Measurements from ENCODE around the gene IMMP2L. TPM values are rescaled to one million over a fixed set of nuclear protein-coding genes. Genes with fewer than 3 reads are reported as not detected.

The IMMP2L gene
- total RNA-seq, 1 donor from 2014 or later: 19.0 TPM

DNA sequence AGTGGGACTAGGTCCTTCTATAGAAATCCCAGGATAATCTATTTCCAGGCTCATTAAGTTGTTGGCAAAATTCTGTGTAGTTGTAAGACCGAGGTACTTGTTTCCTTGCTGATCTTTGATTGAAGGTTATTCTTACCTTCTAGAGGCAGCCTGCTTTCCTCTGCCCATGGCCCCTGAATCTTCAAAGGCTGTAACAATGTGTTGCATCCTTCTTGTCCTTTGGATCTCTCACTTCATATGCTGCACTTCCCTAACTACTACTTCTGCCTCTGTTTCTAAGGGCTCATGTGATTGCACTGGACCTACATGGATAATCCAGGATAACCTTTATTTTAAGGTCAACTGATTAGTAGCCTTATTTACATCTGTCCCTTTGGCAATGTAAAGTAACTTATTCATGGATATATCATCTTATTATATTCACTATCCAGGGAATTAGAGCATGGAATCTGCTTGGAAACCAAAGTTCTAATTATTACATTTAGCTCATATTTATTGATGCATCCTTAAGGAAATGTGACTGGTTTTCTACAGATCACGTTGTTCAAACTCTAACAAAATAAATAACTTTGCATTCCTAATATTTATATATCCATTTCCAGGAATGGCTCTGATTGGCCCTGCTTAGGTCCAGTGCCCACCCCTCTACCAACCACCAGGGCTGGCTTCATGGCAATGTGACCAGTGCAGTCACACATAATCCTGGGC, 85.6 kb downstream of the IMMP2L start:
- FAIRE-seq: no peak
- Histone ChIP-seq H3K36me3 (ENCODE audit: control insufficient read depth, insufficient read depth, low read length) (no peaks in the 10 kb centered on the region), H3K4me3 (ENCODE audit: low read depth, low read length) (no peak overlapping the region), H3K27me3 (ENCODE audit: control insufficient read depth, insufficient read depth, low read length) (no peaks in the 10 kb centered on the region)
- TF ChIP-seq, protein P1, sequence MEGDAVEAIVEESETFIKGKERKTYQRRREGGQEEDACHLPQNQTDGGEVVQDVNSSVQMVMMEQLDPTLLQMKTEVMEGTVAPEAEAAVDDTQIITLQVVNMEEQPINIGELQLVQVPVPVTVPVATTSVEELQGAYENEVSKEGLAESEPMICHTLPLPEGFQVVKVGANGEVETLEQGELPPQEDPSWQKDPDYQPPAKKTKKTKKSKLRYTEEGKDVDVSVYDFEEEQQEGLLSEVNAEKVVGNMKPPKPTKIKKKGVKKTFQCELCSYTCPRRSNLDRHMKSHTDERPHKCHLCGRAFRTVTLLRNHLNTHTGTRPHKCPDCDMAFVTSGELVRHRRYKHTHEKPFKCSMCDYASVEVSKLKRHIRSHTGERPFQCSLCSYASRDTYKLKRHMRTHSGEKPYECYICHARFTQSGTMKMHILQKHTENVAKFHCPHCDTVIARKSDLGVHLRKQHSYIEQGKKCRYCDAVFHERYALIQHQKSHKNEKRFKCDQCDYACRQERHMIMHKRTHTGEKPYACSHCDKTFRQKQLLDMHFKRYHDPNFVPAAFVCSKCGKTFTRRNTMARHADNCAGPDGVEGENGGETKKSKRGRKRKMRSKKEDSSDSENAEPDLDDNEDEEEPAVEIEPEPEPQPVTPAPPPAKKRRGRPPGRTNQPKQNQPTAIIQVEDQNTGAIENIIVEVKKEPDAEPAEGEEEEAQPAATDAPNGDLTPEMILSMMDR (IDR thresholded peaks at IDR 0.05; ENCODE audit: insufficient read depth, low read length, severe bottlenecking): no peak
- no peak for DNase-seq (ENCODE audit: low read depth)

DNA sequence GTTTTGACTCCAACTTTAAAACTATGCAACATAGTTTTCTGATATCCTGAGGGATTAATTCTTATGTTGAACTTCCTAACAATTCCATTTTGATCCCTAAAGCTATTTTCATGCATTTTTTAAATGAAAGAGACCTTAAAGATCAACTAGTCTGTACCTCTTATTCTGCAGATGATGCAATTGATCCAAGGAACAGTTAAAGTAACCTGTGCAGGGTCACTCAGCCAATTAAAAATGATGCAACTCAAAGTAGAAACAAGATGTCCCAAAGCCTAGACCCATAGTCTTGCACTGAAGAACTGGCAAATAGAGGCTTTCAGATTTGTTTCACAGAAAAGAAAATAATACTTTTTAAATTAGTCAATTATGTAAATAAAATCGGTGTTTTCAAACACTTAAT, 86.3 kb downstream of the IMMP2L start:
- FAIRE-seq: no peak
- Histone ChIP-seq H3K4me3 (ENCODE audit: low read depth, low read length) (no peak overlapping the region), H3K36me3 (ENCODE audit: control insufficient read depth, insufficient read depth, low read length) (no peaks in the 10 kb centered on the region), H3K27me3 (ENCODE audit: control insufficient read depth, insufficient read depth, low read length) (no peaks in the 10 kb centered on the region)
- DNase-seq (ENCODE audit: low read depth): no peak
- TF ChIP-seq, protein P1 (IDR thresholded peaks at IDR 0.05; ENCODE audit: insufficient read depth, low read length, severe bottlenecking): no peak

DNA sequence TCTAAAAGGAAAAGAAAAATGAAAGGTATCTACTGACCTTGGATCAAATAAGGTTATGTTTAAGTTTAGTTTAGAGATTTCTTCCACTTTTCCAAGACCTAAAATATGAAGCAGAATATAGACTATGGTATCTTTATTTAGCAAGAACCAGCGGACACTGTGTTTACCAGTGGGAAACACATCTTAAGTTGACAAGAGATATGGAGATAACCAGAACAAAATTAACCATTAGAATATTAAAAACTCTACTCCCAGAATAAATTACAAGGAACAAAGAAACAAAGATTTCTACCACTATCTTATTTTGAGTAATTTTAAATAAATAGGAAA, 86.9 kb downstream of the IMMP2L start:
- H3K27me3 ChIP-seq (ENCODE audit: control insufficient read depth, insufficient read depth, low read length): no peaks in the 10 kb centered on the region
- DNase-seq (ENCODE audit: low read depth) (no peak), FAIRE-seq (no peak)
- TF ChIP-seq, protein P1 (IDR thresholded peaks at IDR 0.05; ENCODE audit: insufficient read depth, low read length, severe bottlenecking): no peak
- no peak overlapping the region for H3K4me3 ChIP-seq (ENCODE audit: low read depth, low read length)
- no peaks in the 10 kb centered on the region for H3K36me3 ChIP-seq (ENCODE audit: control insufficient read depth, insufficient read depth, low read length)

DNA sequence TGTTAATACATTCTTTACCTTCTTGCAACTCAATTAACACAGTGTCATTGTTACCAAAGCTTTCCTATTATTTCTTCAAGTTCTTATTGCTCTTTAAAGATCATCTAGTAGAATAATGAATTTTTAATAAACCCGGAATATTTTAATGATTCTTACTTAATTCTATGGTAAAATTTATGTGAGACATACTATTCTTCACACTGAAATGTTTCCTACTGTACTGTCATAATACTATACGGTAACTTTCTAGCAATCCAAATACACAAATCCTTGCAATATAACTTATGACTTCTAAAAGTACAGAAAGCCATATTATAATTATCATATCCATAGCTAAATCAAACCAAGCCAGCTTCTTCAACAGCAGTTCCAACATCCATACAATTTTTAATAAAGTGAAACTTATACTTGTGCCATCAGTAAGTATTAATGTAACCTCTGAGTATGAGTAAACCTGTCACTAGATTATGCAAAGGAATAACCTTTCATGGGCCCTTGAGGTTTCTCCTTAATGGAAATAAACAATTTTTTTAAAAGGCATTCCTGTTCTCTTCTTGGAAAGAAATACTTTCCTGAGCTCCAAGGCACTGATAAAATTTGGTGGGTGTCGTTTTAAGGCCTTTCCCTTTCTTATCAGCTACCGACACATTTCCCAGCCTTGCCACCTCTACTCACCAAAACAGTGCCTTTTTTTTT, 87.4 kb downstream of the IMMP2L start:
- TF ChIP-seq, protein P1 (IDR thresholded peaks at IDR 0.05; ENCODE audit: insufficient read depth, low read length, severe bottlenecking): no peak
- H3K4me3 ChIP-seq (ENCODE audit: low read depth, low read length): no peak overlapping the region
- no peak for FAIRE-seq

DNA sequence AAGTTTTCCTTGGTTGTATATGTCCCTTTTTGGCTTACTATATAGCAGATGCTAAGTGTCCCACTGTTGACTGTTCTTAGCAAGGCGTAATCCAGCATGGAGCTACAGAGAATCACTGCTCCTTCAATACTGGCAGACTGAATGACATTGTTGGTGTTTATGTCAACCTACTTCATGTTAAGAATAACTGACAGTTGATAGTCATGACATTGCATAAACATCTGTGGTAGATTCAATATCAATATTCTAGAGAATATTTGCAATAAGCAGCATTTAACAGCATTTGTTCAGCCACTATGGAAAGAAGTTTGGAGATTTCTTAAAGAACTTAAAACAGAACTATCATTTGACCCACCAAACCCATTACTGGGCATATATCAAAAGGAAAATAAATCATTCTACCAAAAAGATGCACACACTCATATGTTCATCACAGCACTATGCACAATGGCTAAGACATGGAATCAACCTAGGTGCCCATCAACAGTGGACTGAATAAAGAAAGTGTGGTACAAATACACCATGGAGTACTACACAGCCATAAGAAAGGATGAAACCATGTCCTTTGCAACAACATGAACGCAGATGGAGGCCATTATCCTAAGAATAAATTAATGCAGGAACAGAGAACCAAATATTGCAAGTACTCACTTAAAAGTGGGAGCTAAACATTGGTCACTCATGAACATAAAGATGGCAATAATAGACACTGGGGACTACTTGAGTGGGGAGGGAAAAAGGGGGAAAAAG, 88.7 kb downstream of the IMMP2L start:
- TF ChIP-seq, protein P1 (IDR thresholded peaks at IDR 0.05; ENCODE audit: insufficient read depth, low read length, severe bottlenecking): no peak
- Histone ChIP-seq H3K4me3 (ENCODE audit: low read depth, low read length) (no peak overlapping the region), H3K36me3 (ENCODE audit: control insufficient read depth, insufficient read depth, low read length) (no peaks in the 10 kb centered on the region), H3K27me3 (ENCODE audit: control insufficient read depth, insufficient read depth, low read length) (no peaks in the 10 kb centered on the region)
- DNase-seq (ENCODE audit: low read depth) (no peak), FAIRE-seq (no peak)

More for the DNA sequence above, 87.4 kb downstream of the IMMP2L start:
- H3K27me3 ChIP-seq (ENCODE audit: control insufficient read depth, insufficient read depth, low read length): no peaks in the 10 kb centered on the region
- no peak for DNase-seq (ENCODE audit: low read depth)
- H3K36me3 ChIP-seq (ENCODE audit: control insufficient read depth, insufficient read depth, low read length): no peaks in the 10 kb centered on the region
